Measurements from ENCODE around the gene CENPE.

The CENPE gene

GRCh38 chr4:103123114-103123513 lies 75.0 kb downstream of the CENPE start:
- no peak for DNase-seq (ENCODE audit: low read depth)

- no peak for DNase-seq (ENCODE audit: low read depth)
Measured at GRCh38 chr4:103118166-103118565, 80.0 kb downstream of the CENPE start.

GRCh38 chr4:103111598-103111997 lies 86.5 kb downstream of the CENPE start:
- DNase-seq (ENCODE audit: low read depth) = no peak

DNA sequence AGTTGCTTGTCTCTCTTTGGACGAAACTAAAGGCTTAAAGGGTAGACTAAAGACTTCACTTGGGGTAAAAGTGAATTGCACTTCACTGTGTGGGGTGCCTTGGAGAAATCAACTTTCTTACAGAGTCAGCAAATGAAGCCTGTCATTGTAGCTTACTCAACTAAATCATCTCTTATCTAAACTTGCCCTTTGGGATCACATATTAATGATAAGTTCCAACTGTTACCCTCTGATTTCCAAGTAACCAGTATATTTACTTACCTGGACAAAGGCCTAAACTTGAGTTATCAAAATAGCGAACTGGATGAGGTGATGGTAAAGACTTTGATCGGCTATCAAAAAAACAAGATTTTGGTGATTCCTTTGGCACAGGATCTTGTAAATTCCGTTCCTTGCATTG lies 89.6 kb downstream of the CENPE start:
- no peak for DNase-seq (ENCODE audit: low read depth)

- DNase-seq (ENCODE audit: low read depth) = no peak
Measured at GRCh38 chr4:103105558-103106356, 92.4 kb downstream of the CENPE start.

- DNase-seq (ENCODE audit: low read depth) = no peak
Measured at GRCh38 chr4:103104886-103105285, 93.3 kb downstream of the CENPE start.

DNA sequence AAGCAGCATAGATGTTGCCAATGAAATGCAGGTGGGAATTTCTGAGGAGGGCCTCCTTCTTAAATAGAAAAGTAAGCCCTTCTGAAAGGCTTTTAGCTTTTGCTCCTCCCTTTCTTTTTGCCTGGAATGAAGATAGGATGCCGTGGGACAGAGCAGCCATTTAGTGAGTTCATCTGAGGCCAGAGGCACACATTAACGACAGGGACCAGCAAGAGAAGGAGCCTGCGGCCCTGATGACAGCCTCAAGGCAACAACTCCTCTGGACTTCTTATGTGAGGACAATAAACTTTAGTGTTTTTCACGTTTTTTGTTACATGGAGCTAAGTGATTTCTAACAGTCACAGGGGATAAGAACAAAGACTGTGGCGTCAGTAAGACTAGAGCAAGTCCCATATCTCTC lies 97.5 kb downstream of the CENPE start:
- no peak for DNase-seq (ENCODE audit: low read depth)

DNA sequence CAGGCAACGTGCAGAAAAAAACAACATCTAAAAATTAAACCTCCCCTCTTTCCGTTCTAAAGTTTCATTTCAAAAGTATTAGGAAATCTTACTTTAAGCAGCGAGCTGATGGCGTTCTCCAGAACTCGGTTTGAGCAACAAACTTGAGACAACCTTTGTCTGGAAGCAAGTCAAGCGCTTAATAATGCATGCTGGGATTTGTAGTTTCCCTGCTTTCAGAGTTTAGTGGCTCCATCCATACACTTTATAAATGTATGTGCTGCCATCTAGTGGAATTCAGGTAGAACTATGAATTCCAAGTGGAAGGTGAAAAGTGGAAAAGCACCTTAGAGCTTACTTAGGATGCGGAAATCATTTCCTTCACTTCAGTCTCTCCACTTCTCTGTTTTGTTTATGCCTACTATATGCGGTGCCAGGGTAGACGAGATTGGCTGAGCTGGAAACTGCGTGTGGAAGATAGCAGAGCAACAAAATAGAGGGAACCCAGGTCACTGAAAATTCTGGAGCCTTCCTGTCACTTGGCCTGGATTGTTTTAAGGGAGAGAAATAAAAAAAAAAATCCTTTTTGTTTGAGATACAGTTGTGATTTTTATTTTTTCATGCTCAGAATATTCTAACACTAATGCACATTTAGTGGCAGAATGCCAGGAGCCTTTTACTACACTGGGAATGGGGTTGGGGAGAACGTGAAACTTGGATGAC lies 98.3 kb downstream of the CENPE start, which contains the start of gene BDH2:
BDH2 (minus strand) TSS at position 144 of the 702 bp plus-strand sequence. CDS start 3,580 bp downstream, outside the sequence.
- peak; percentile 78 for DNase-seq (ENCODE audit: low read depth)

- no peak for DNase-seq (ENCODE audit: low read depth)
Measured at GRCh38 chr4:103098756-103099440, 99.2 kb downstream of the CENPE start.

- no peak for DNase-seq (ENCODE audit: low read depth)
Measured at GRCh38 chr4:103098341-103098740, 99.8 kb downstream of the CENPE start.

DNA sequence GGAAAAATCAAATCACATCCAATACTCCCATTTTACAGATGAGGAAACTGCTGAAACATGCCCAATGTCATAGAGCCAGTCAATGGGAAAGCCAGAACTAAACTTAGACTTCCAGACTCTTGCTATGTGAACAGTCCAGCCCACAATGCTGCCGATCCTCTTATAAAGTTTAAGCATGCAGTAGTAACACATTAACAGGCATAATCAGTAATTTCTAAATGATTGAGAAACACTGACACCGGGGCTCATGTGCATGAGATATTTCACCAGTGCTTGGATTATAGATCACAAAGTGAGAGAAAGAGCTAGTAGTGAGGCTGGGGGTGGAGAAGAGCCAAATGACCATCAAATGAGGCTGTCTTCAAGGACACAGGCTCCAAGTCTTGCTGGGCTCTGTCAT lies 101.0 kb downstream of the CENPE start:
- DNase-seq (ENCODE audit: low read depth) = no peak

GRCh38 chr4:103095080-103095479 lies 103.1 kb downstream of the CENPE start:
- no peak for DNase-seq (ENCODE audit: low read depth)

- no peak for DNase-seq (ENCODE audit: low read depth)
Measured at GRCh38 chr4:103092245-103092644, 105.9 kb downstream of the CENPE start.

- peak; percentile 47 for DNase-seq (ENCODE audit: low read depth)
Measured at GRCh38 chr4:103091601-103092223, 106.4 kb downstream of the CENPE start.

DNA sequence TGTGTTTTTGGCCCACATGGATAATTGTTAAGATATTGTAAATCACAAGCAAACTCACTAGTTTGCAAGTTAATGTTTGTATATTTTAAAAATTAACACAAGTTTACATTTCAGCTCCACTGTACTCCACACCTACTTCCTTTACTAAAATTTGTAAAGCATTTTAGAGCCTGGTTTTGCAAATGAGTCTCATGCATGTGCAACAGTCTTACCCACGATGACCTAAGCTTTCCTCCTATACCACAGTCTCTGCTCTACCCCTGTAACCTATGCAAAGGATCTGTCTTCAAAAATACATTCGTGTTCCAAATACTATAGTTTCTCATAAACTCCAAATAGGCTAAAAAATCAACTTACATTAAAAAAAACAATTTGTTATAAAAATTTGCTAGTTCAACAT lies 108.7 kb downstream of the CENPE start:
- DNase-seq (ENCODE audit: low read depth) = no peak

GRCh38 chr4:103086551-103086950 lies 111.6 kb downstream of the CENPE start:
- DNase-seq (ENCODE audit: low read depth) = no peak

- no peak for DNase-seq (ENCODE audit: low read depth)
Measured at GRCh38 chr4:103085555-103086196, 112.5 kb downstream of the CENPE start.

GRCh38 chr4:103079621-103080020 lies 118.5 kb downstream of the CENPE start:
- DNase-seq (ENCODE audit: low read depth) = no peak

DNA sequence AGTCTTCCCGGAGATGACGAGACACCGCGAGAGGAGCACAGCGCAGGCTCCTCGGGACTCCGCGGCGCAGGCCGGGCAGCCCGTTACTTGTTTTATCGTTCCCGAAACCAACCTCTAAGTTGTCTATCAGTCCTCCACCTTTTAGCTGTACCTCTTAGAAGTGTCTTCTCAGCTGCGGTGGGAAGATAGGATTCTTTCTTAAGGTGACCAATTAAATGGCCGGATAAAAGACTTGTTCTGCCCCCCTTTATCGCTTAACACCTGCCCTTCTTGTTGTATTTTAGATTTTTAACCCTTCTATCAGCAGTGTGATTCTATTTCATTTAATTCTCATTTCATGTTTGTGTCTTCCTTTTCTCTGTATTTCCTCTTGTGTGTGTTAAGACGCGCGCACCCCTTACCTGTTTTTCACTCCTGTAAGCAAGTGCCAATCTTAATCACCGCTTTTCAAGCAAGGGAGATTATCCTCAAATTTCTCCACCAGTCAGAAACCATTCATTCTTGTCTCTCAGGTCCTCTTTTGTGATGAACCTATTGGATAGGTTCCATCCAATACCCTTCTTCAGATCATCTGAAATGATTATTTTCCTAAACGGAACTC lies 121.3 kb downstream of the CENPE start, which contains the start of gene SLC9B2:
SLC9B2 (minus strand) TSS at position 15 of the 601 bp plus-strand sequence. CDS start 9,211 bp downstream, outside the sequence.
- DNase-seq (ENCODE audit: low read depth) = peak; percentile 11

- peak; percentile 25 for DNase-seq (ENCODE audit: low read depth)
Measured at GRCh38 chr4:103075894-103076746, 122.0 kb downstream of the CENPE start.
